OCI-LY3 (cell line): ENCODE measurements around the gene PACRG.

Experiments used
- H2AFZ ChIP-seq: fragments of 200-600, 300-600 bp; shearing (Covaris generic); 2 replicates; pipeline ENCODE4 v1.6.0; 2014; ENCODE audit warnings: antibody characterized with exemption, low read depth, low read length
- H3K27ac ChIP-seq: fragments of 200-600, 300-600 bp; sonication (generic); 2 replicates; pipeline ENCODE4 v1.5.1; 2014; ENCODE audit warnings: mild to moderate bottlenecking, low read length, moderate library complexity, mixed read lengths
- H3K27me3 ChIP-seq: fragments of 200-600, 300-600 bp; sonication (generic); 2 replicates; pipeline ENCODE4 v1.6.1; 2014; ENCODE audit warnings: low read depth, low read length, mixed read lengths
- H3K36me3 ChIP-seq: fragments of 200-600, 300-600 bp; sonication (generic); replicated peaks from 2 replicates; pipeline ENCODE3; 2014; ENCODE audit warnings: low read depth, low read length, mixed read lengths
- H3K4me1 ChIP-seq: fragments of 300-600, 200-600 bp; sonication (generic); 2 replicates; pipeline ENCODE4 v1.6.1; 2014; ENCODE audit warnings: low read length, mixed read lengths
- H3K4me2 ChIP-seq: fragments of 200-600, 300-600 bp; sonication (generic); 2 replicates; pipeline ENCODE4 v1.6.1; 2014; ENCODE audit warnings: low read length, mixed read lengths
- H3K4me3 ChIP-seq: fragments of 300-600, 200-600 bp; sonication (generic); 2 replicates; pipeline ENCODE4 v1.5.1; 2014; ENCODE audit warnings: antibody characterized with exemption, mild to moderate bottlenecking, low read length, moderate library complexity
- H3K79me2 ChIP-seq: fragments of 300-600, 200-600 bp; shearing (Covaris generic); 2 replicates; pipeline ENCODE4 v1.6.1; 2014; ENCODE audit warnings: mild to moderate bottlenecking, low read length, mixed read lengths
- H3K9ac ChIP-seq: fragments of 300-600, 200-600 bp; shearing (Covaris generic); 2 replicates; pipeline ENCODE4 v1.6.0; 2014; ENCODE audit warnings: mild to moderate bottlenecking, low read length, moderate library complexity
- H3K9me3 ChIP-seq: fragments of 200-600, 300-600 bp; shearing (Covaris generic); 2 replicates; pipeline ENCODE4 v1.6.1; 2014; ENCODE audit warnings: low read length, mixed read lengths; ENCODE audit not compliant: insufficient read depth
- H4K20me1 ChIP-seq: fragments of 200-600, 300-600 bp; sonication (generic); 2 replicates; pipeline ENCODE4 v1.6.1; 2016; ENCODE audit warnings: low read length, mixed read lengths; ENCODE audit not compliant: insufficient read depth
- CTCF ChIP-seq: fragments of 200-600, 300-600 bp; sonication (generic); IDR thresholded peaks from 2 replicates; pipeline ENCODE4 v1.5.1; 2014; ENCODE audit warnings: antibody characterized with exemption, low read length, low read depth
- EZH2phosphoT487 ChIP-seq: fragments of 200-600 bp; shearing (Covaris generic); IDR thresholded peaks from 2 replicates; pipeline ENCODE4 v1.6.1; 2018; ENCODE audit warnings: antibody characterized with exemption, mixed run types, low read depth

The PACRG gene

GRCh38 chr6:162970246-162970645 is 242.5 kb downstream of the PACRG start:
- Histone ChIP-seq H3K9ac (no peak overlapping the region), H4K20me1 (no peaks in the 10 kb centered on the region), H3K27me3 (no peaks in the 10 kb centered on the region), H2AFZ (no peak overlapping the region), H3K4me3 (no peak overlapping the region), H3K9me3 (no peaks in the 10 kb centered on the region), H3K4me1 (no peaks in the 10 kb centered on the region), H3K27ac (no peak overlapping the region), H3K36me3 (no peaks in the 10 kb centered on the region), H3K79me2 (no peaks in the 10 kb centered on the region), H3K4me2 (no peak overlapping the region)
- TF ChIP-seq CTCF (no peak), EZH2phosphoT487 (no peak)

GRCh38 chr6:162971356-162971755 is 243.6 kb downstream of the PACRG start:
- Histone ChIP-seq H3K36me3 (no peaks in the 10 kb centered on the region), H3K27ac (no peak overlapping the region), H2AFZ (no peak overlapping the region), H3K79me2 (no peaks in the 10 kb centered on the region), H3K4me1 (no peaks in the 10 kb centered on the region), H3K27me3 (no peaks in the 10 kb centered on the region), H3K9me3 (no peaks in the 10 kb centered on the region), H4K20me1 (no peaks in the 10 kb centered on the region), H3K9ac (no peak overlapping the region), H3K4me3 (no peak overlapping the region), H3K4me2 (no peak overlapping the region)
- TF ChIP-seq CTCF (no peak), EZH2phosphoT487 (no peak)

GRCh38 chr6:162973151-162973872 is 245.5 kb downstream of the PACRG start:
- Histone ChIP-seq H3K9me3 (no peaks in the 10 kb centered on the region), H3K4me3 (no peak overlapping the region), H3K36me3 (no peaks in the 10 kb centered on the region), H3K4me1 (no peaks in the 10 kb centered on the region), H2AFZ (no peak overlapping the region), H3K4me2 (no peak overlapping the region), H3K9ac (no peak overlapping the region), H3K27me3 (no peaks in the 10 kb centered on the region), H3K79me2 (no peaks in the 10 kb centered on the region), H4K20me1 (no peaks in the 10 kb centered on the region), H3K27ac (no peak overlapping the region)
- TF ChIP-seq EZH2phosphoT487 (no peak), CTCF (no peak)

- Histone ChIP-seq H3K4me1 (no peaks in the 10 kb centered on the region), H3K4me2 (no peak overlapping the region), H3K9me3 (no peaks in the 10 kb centered on the region), H3K9ac (no peak overlapping the region), H2AFZ (no peak overlapping the region), H3K79me2 (no peaks in the 10 kb centered on the region), H3K27me3 (no peaks in the 10 kb centered on the region), H4K20me1 (no peaks in the 10 kb centered on the region), H3K4me3 (no peak overlapping the region), H3K27ac (no peak overlapping the region), H3K36me3 (no peaks in the 10 kb centered on the region)
- TF ChIP-seq EZH2phosphoT487 = no peak
- TF ChIP-seq CTCF = no peak
These were observed 246.2 kb downstream of the PACRG start for GRCh38 chr6:162973980-162974379.
